ENCODE measurements around the gene C14orf132.

The C14orf132 gene

GRCh38 chr14:96084796-96085195 is 45.6 kb downstream of the C14orf132 start:
- peak; percentile 13 for DNase-seq

DNA sequence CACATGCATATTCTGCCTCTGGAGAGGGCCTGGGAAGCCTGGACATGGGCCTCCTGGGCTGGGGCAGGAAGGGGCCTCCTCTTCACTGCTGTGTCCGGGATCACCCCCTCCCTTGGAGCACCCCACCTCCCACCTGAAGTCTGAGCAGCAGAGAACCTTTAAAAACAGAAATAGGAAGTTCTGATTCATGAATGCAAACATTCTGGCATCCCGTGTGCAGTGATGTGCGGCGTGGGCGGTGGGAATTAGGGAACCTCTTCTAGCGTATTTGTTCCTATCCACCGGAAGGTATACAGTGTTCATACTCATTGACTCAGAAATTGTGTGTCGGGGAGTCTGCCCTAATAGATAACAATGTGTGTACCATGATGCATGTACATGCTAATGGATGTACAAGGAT is 46.2 kb downstream of the C14orf132 start:
- DNase-seq: no peak

- DNase-seq: no peak
These were observed 46.9 kb downstream of the C14orf132 start for GRCh38 chr14:96086032-96086431.

- DNase-seq: no peak
These were observed 47.5 kb downstream of the C14orf132 start for GRCh38 chr14:96086574-96087077.

DNA sequence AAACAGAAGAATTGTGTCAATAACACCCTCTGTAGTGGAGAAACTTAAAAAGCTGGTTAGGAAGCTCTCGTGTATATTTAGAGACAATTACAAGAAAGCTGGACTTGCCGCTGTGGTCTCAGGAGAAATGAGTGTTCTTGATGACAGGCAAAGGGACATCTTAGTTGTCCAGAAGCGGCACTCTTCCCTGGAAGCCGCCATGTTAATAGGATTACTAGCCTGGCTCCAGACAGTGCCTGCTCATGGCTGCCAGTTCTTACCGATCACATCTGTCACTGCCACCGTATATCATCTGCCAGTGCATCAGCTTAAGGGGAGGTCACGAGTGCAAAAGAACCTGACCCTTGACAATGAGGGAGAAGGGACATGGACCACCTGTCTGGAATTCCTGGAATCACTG is 48.9 kb downstream of the C14orf132 start:
- no peak for DNase-seq

DNA sequence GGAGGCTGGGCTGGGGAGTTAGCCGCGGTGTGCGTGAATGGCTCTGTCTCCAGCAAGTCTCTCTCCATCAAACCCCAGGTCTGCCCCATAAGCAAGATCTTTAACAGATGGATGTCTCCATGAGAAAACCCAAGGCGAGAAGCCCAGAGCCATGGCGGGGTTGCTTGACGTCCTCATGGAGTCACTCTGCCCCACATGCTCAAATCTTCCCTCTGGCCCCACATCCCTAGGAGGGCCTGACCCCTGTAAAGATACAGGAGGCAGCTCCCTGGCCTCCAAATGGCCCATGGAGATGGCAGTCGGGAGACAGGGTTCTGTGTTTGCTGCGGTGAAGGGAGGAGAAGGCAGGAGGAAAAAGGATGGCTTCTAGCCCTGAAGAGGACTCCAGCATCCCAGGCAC is 49.3 kb downstream of the C14orf132 start:
- DNase-seq: no peak

DNA sequence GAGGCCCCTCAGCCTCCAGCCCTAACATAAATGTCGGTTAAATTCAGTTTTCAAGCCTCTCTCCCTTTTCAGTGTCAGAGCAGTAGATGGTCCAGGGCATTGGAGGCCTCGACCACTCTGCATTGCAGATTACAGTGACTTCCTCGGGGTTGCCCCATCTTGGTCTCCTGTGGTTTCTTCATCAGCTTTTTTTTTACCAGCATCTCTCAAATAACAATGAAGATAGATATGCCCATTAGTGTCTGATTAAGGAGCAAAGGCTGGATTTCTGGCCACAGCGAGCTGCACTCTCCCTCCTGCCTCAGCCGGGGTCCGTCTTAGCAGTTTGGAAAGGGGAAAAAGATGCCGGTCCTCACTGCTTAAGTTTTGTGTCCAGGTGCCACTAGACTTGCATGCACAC is 49.7 kb downstream of the C14orf132 start:
- no peak for DNase-seq

- no peak for DNase-seq
These were observed 50.2 kb downstream of the C14orf132 start for GRCh38 chr14:96089401-96089800.

GRCh38 chr14:96090441-96091148 is 51.4 kb downstream of the C14orf132 start:
- peak; percentile 90 for DNase-seq

DNA sequence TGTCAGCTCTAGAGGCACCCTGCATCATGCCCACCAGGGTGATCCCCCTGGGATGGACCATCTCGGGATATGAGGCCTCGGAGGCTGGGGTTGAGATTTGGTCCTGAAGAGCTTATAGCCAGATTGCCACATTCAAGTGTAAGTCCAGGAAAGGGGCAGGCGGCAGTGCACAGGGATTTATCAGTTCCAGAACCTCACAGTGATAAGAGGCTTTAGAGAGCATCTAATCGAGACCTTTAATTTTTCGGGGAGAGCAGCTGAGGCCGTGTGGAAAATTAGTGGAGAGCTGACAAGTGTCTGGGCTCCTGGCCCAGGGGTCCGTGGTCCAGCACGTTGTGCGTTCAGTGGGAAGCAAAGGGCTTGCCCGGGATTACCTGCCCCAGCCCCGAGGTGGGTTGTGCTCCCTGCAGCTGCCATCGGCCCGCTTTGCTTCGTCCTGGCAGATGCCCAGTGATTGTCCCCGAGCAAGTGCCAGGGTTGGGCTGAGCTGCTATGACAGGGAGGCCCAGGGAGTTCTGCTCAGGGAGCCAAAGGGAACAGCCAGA is 52.1 kb downstream of the C14orf132 start:
- DNase-seq: no peak

GRCh38 chr14:96091941-96092411 is 52.8 kb downstream of the C14orf132 start:
- no peak for DNase-seq

DNA sequence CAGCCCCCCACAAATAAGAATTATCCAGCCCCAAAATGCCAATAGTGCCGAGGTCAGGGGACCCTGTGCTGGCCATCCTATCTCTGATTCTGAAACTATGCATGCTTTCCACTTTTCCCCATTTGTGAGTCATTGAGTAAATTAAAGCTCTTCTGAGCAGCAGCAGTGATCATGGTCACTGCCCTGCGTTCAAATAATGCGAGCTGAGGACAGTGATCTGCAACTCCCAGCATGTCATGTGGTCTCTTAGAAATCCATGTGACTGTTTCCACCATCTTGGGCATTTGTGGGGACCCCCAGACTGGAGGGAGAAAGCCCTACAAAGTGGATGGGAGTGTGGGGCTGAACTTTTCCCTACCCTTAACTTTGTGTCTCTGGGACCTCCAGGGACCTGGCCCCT is 53.8 kb downstream of the C14orf132 start:
- no peak for DNase-seq

- no peak for DNase-seq
These were observed 55.0 kb downstream of the C14orf132 start for GRCh38 chr14:96094211-96094610.

- no peak for DNase-seq
These were observed 55.5 kb downstream of the C14orf132 start for GRCh38 chr14:96094656-96095055.

DNA sequence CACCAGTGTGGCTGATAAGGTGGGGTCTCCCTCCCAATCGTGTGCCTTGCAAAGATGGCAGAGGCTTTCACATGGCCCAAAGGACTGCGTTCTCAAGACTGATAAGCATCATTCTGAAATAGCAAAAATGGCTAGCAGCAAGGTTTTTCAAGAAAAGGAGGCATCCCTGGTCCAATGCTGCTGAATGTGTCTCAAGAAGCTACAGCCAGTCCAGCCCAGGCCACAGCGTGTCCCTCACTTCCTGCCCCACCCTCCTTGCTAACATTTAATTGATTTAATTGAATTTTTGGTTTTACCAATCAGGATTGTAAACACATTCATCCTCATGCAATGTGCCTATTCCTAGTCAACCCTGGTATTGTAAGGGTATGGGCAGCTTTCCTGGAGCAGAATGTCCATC is 55.9 kb downstream of the C14orf132 start:
- no peak for DNase-seq

- DNase-seq: peak; percentile 91
These were observed 56.7 kb downstream of the C14orf132 start for GRCh38 chr14:96095581-96096476.

GRCh38 chr14:96096639-96097610 is 57.8 kb downstream of the C14orf132 start:
- DNase-seq: no peak

DNA sequence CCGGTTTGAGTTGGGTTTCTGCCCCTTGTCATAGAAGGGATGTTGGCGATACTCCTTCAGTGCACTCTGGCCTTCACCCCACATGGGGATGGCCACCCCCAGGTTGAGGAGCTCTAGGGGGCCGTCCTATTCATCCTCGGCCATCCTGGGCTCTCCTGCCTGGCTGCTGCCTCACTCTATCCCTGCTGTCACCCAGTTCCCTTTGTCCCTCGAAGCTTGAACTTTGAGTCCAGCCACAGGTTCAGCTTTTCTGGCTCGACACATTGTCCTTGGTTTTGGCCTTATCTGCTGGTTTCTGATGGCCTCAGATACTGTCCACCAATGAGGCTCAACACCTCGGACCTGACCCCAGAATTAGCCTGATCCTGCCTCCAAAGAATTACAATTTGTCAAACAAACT is 58.6 kb downstream of the C14orf132 start:
- no peak for DNase-seq

- DNase-seq: peak; percentile 51
These were observed 59.3 kb downstream of the C14orf132 start for GRCh38 chr14:96098309-96098998.

DNA sequence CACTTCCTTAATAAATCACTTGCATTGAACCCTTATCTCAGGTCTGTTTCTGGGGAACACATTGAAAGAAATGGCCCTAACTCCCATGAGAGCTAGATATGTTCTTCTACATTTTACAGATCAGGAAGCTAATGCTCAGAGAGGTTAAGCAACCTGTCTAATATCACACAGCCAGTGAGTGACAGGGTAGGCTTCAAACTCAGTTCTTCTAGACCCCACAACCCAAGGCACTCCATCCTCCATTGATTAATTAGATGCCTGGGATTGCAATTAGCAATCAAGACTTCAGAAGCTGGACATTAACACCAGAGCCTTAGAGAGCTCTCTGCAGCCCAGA is 59.8 kb downstream of the C14orf132 start:
- no peak for DNase-seq

GRCh38 chr14:96100161-96101064 is 61.3 kb downstream of the C14orf132 start:
- peak; percentile 25 for DNase-seq

Data from NCI-H1417 treated with DMSO at 0.1 percent for 48 hours (cell line).